RWPE2 (cell line): ENCODE measurements around the gene SLC8B1.
A peak's percentile ranks its signal among the peaks of the same experiment; 100 is the strongest.

ENCODE experiments used
- ATAC-seq: fragments of 200-7000 bp; cut with Tn5 transposase; 3 replicates; pipeline ENCODE4 v1.9.1; 2021; ENCODE audit warnings: low read depth
- DNase-seq: peaks from one replicate; pipeline ENCODE4 v3.0.0-alpha.2; 2020; ENCODE audit warnings: low spot score
- H3K27ac ChIP-seq: fragments of 450-650 bp; 2 replicates; pipeline ENCODE4 v1.5.1; 2017; ENCODE audit warnings: mild to moderate bottlenecking; ENCODE audit not compliant: poor library complexity, severe bottlenecking
- H3K27me3 ChIP-seq: fragments of 250-450 bp; sonication (Bioruptor Pico); 2 replicates; pipeline ENCODE4 v1.5.1; 2021; ENCODE audit warnings: mild to moderate bottlenecking, moderate library complexity; ENCODE audit not compliant: insufficient read depth, poor library complexity, severe bottlenecking
- H3K36me3 ChIP-seq: fragments of 250-450 bp; sonication (Bioruptor Pico); 2 replicates; pipeline ENCODE4 v1.5.1; 2020; ENCODE audit warnings: low read depth, mild to moderate bottlenecking, moderate library complexity
- H3K4me1 ChIP-seq: fragments of 250-450 bp; sonication (Bioruptor Pico); 2 replicates; pipeline ENCODE4 v1.5.1; 2021; ENCODE audit warnings: mild to moderate bottlenecking, moderate library complexity; ENCODE audit not compliant: insufficient read depth, poor library complexity, severe bottlenecking
- H3K4me3 ChIP-seq: fragments of 250-450 bp; sonication (Bioruptor Pico); 2 replicates; pipeline ENCODE4 v1.5.1; 2021; ENCODE audit warnings: mild to moderate bottlenecking, moderate library complexity; ENCODE audit not compliant: severe bottlenecking
- H3K9me3 ChIP-seq: fragments of 250-450 bp; sonication (Bioruptor Pico); 2 replicates; pipeline ENCODE4 v1.5.1; 2021; ENCODE audit warnings: mild to moderate bottlenecking, moderate library complexity; ENCODE audit not compliant: severe bottlenecking
- CTCF ChIP-seq: fragments of 450-650 bp; IDR thresholded peaks from one replicate; pipeline ENCODE4 v1.5.1; 2017; ENCODE audit warnings: mild to moderate bottlenecking, moderate library complexity; ENCODE audit not compliant: poor library complexity, severe bottlenecking

SLC8B1 gene

GRCh38 chr12:113316155-113316554 lies 18.8 kb downstream of the SLC8B1 start:
- ATAC-seq (no peak), DNase-seq (no peak)
- H3K36me3 ChIP-seq, result peaks cover 23% of the 10 kb centered on the region
- H3K27ac ChIP-seq, result no peak overlapping the region
- no peak overlapping the region for H3K4me3 ChIP-seq
- H3K4me1 ChIP-seq, result no peaks in the 10 kb centered on the region
- H3K9me3 ChIP-seq, result no peaks in the 10 kb centered on the region
- no peaks in the 10 kb centered on the region for H3K27me3 ChIP-seq
- peak; percentile 24 for TF ChIP-seq CTCF

- Histone ChIP-seq H3K27ac (no peak overlapping the region), H3K27me3 (no peaks in the 10 kb centered on the region), H3K4me3 (no peak overlapping the region), H3K36me3 (peaks cover 30% of the 10 kb centered on the region), H3K9me3 (no peaks in the 10 kb centered on the region), H3K4me1 (no peaks in the 10 kb centered on the region)
- no peak for DNase-seq
- ATAC-seq, result no peak
- TF ChIP-seq CTCF, result no peak
These were observed 19.6 kb downstream of the SLC8B1 start for GRCh38 chr12:113315358-113315757.

- Histone ChIP-seq H3K4me1 (no peaks in the 10 kb centered on the region), H3K4me3 (no peak overlapping the region), H3K27ac (no peak overlapping the region), H3K36me3 (peaks cover 41% of the 10 kb centered on the region), H3K27me3 (no peaks in the 10 kb centered on the region), H3K9me3 (no peaks in the 10 kb centered on the region)
- no peak for DNase-seq
- no peak for ATAC-seq
- TF ChIP-seq CTCF, result no peak
These were observed 20.8 kb downstream of the SLC8B1 start for GRCh38 chr12:113314121-113314529.

GRCh38 chr12:113310489-113310888 lies 24.4 kb downstream of the SLC8B1 start:
- no peak for TF ChIP-seq CTCF
- ATAC-seq (no peak), DNase-seq (no peak)
- Histone ChIP-seq H3K4me1 (peaks cover 14% of the 10 kb centered on the region), H3K9me3 (no peaks in the 10 kb centered on the region), H3K27me3 (no peaks in the 10 kb centered on the region), H3K4me3 (no peak overlapping the region), H3K36me3 (peaks cover 31% of the 10 kb centered on the region), H3K27ac (no peak overlapping the region)

GRCh38 chr12:113306382-113306781 lies 28.5 kb downstream of the SLC8B1 start:
- no peak overlapping the region for H3K27ac ChIP-seq
- peaks cover 30% of the 10 kb centered on the region for H3K36me3 ChIP-seq
- DNase-seq (no peak), ATAC-seq (peak; percentile 8; the same call in 1 of the 3 replicates)
- H3K4me3 ChIP-seq, result no peak overlapping the region
- H3K27me3 ChIP-seq, result no peaks in the 10 kb centered on the region
- H3K9me3 ChIP-seq, result no peaks in the 10 kb centered on the region
- no peak for TF ChIP-seq CTCF
- H3K4me1 ChIP-seq, result peaks cover 14% of the 10 kb centered on the region
